OCI-LY7 (cell line): Measurements from ENCODE around the gene PRKN. TPM values are rescaled to one million over a fixed set of nuclear protein-coding genes. Genes with fewer than 3 reads are reported as not detected.

Experiments
- BruUV-seq: library from RNA; stranded (reverse); fragments of 400-500 nt; replicated peaks from 2 replicates; lab custom pipeline; 2021; lab: Mats Ljungman, UMichigan
- CTCF ChIA-PET: fragments of 300-600 bp; sonication (Branson Sonifier 250); formaldehyde crosslinking; loops from one replicate; lab custom pipeline; 2022; ENCODE audit warnings: antibody characterized with exemption; ENCODE audit not compliant: unreplicated experiment; lab: Charles Lee
- POLR2A ChIA-PET: fragments of 300-600 bp; sonication (Branson Sonifier 250); formaldehyde crosslinking; loops from one replicate; lab custom pipeline; 2022; ENCODE audit warnings: antibody characterized with exemption; lab: Charles Lee
- DNase-seq: peaks from one replicate; pipeline ENCODE4 v3.0.0-alpha.2; 2015; ENCODE audit warnings: low spot score
- H2AFZ ChIP-seq: fragments of 200-600 bp; sonication (generic), shearing (Covaris generic); 2 replicates; pipeline ENCODE4 v1.6.1; 2014; ENCODE audit warnings: mild to moderate bottlenecking, antibody characterized with exemption, low read length, moderate library complexity
- H3K27ac ChIP-seq: fragments of 200-600 bp; sonication (generic); 2 replicates; pipeline ENCODE4 v1.5.1; 2014; ENCODE audit warnings: mixed run types, low read depth, mild to moderate bottlenecking, moderate library complexity, low read length, inconsistent platforms; ENCODE audit not compliant: poor library complexity, severe bottlenecking
- H3K36me3 ChIP-seq: fragments of 200-600 bp; sonication (generic); 2 replicates; pipeline ENCODE4 v1.6.1; 2014; ENCODE audit warnings: mild to moderate bottlenecking, antibody characterized with exemption, low read length, moderate library complexity, mixed read lengths; ENCODE audit not compliant: insufficient read depth
- H3K4me1 ChIP-seq: fragments of 200-600 bp; sonication (generic); 2 replicates; pipeline ENCODE4 v1.5.1; 2014; ENCODE audit warnings: mild to moderate bottlenecking, low read length; ENCODE audit not compliant: insufficient read depth, poor library complexity, severe bottlenecking
- H3K4me2 ChIP-seq: fragments of 200-600 bp; sonication (generic); 2 replicates; pipeline ENCODE4 v1.6.1; 2014; ENCODE audit warnings: mild to moderate bottlenecking, low read length
- H3K4me3 ChIP-seq: fragments of 200-600 bp; sonication (generic); 2 replicates; pipeline ENCODE4 v1.5.1; 2014; ENCODE audit warnings: mild to moderate bottlenecking, low read depth, low read length; ENCODE audit not compliant: poor library complexity, severe bottlenecking
- H3K79me2 ChIP-seq: fragments of 200-600 bp; sonication (generic); 2 replicates; pipeline ENCODE4 v1.6.1; 2016; ENCODE audit warnings: low read depth, mild to moderate bottlenecking, low read length, moderate library complexity, mixed read lengths; ENCODE audit not compliant: insufficient read depth
- H3K9me2 ChIP-seq: fragments of 200-600 bp; sonication (generic); 2 replicates; pipeline ENCODE4 v1.6.1; 2016; ENCODE audit warnings: mild to moderate bottlenecking, low read length, mixed read lengths; ENCODE audit not compliant: insufficient read depth
- H3K9me3 ChIP-seq: fragments of 200-600 bp; sonication (generic); 2 replicates; pipeline ENCODE4 v1.6.1; 2014; ENCODE audit warnings: mild to moderate bottlenecking, mixed run types, low read length, mixed read lengths
- H4K20me1 ChIP-seq: fragments of 200-600 bp; sonication (generic); 2 replicates; pipeline ENCODE4 v1.6.1; 2014; ENCODE audit warnings: mild to moderate bottlenecking, antibody characterized with exemption, low read length, moderate library complexity, mixed read lengths; ENCODE audit not compliant: insufficient read depth
- CTCF ChIP-seq: fragments of 200-600 bp; sonication (generic); conservative IDR thresholded peaks from 2 replicates; pipeline ENCODE4 v1.5.1; 2014; ENCODE audit warnings: mild to moderate bottlenecking, antibody characterized with exemption, low read length, moderate library complexity, mixed read lengths
- EZH2phosphoT487 ChIP-seq: fragments of 200-600 bp; sonication (generic); IDR thresholded peaks from 2 replicates; pipeline ENCODE4 v1.6.1; 2018; ENCODE audit warnings: low read depth, borderline replicate concordance, mild to moderate bottlenecking, mixed run types, antibody characterized with exemption, low read length, moderate library complexity, mixed read lengths
- intact Hi-C: fragments of 100-400 bp; cut with micrococcal nuclease; formaldehyde crosslinking; loops from one replicate; pipeline ENCODE4 v1.10.0; 2022; ENCODE audit not compliant: unreplicated experiment
- total RNA-seq, 2 experiments: library from RNA; depleted of rRNA in 1 of 2; stranded (reverse); fragments of >200 nt in 1 of 2; shearing (Covaris generic) in 1 of 2; gene quantifications; 2 replicates each; pipeline ENCODE4 v1.2.3, GENCODE V29; 2014 to 2022

PRKN gene
- total RNA-seq, 2 experiments from 2014 or later, result 1.3 to 2.0 TPM

- CTCF ChIA-PET, result no interaction called here
- no TSS peak for BruUV-seq
- Histone ChIP-seq H3K79me2 (no peaks in the 10 kb centered on the region), H3K4me2 (no peak overlapping the region), H3K4me3 (no peak overlapping the region), H3K36me3 (no peaks in the 10 kb centered on the region), H3K27ac (no peak overlapping the region), H3K4me1 (peaks cover 19% of the 10 kb centered on the region), H4K20me1 (no peaks in the 10 kb centered on the region), H2AFZ (no peak overlapping the region), H3K9me2 (no peaks in the 10 kb centered on the region), H3K9me3 (no peaks in the 10 kb centered on the region)
- intact Hi-C loops, result no loop called here
- POLR2A ChIA-PET, result interaction anchor here (0.7 kb wide), 1 partner anchor 367 kb away, joined by 4 read pairs; no protein-coding TSS in a partner anchor
- no peak for TF ChIP-seq EZH2phosphoT487
- no peak for TF ChIP-seq CTCF
- peak; percentile 49 for DNase-seq
Measured at GRCh38 chr6:162488444-162488843, 239.1 kb downstream of the PRKN start.

- H3K36me3 ChIP-seq, result no peaks in the 10 kb centered on the region
- no peaks in the 10 kb centered on the region for H3K79me2 ChIP-seq
- CTCF ChIA-PET, result no interaction called here
- intact Hi-C loops, result no loop called here
- no peak for TF ChIP-seq CTCF
- no peak for TF ChIP-seq EZH2phosphoT487
- no peaks in the 10 kb centered on the region for H4K20me1 ChIP-seq
- no peaks in the 10 kb centered on the region for H3K9me3 ChIP-seq
- no peak overlapping the region for H3K27ac ChIP-seq
- POLR2A ChIA-PET, result no interaction called here
- H3K9me2 ChIP-seq, result no peaks in the 10 kb centered on the region
- no peak overlapping the region for H3K4me2 ChIP-seq
- peak overlapping the region; percentile 43; the same call in 1 of the 2 replicates for H2AFZ ChIP-seq
- H3K4me1 ChIP-seq, result peaks cover 19% of the 10 kb centered on the region
- DNase-seq, result peak; percentile 6
- H3K4me3 ChIP-seq, result no peak overlapping the region
- no TSS peak for BruUV-seq
Measured at GRCh38 chr6:162485464-162485863, 242.1 kb downstream of the PRKN start.

- CTCF ChIA-PET, result no interaction called here
- Histone ChIP-seq H3K4me1 (peaks cover 37% of the 10 kb centered on the region), H3K36me3 (no peaks in the 10 kb centered on the region), H3K4me3 (no peak overlapping the region), H3K4me2 (no peak overlapping the region), H3K9me2 (no peaks in the 10 kb centered on the region), H2AFZ (no peak overlapping the region), H3K79me2 (no peaks in the 10 kb centered on the region), H3K9me3 (no peaks in the 10 kb centered on the region), H3K27ac (no peak overlapping the region), H4K20me1 (no peaks in the 10 kb centered on the region)
- DNase-seq, result no peak
- TF ChIP-seq CTCF (no peak), EZH2phosphoT487 (no peak)
- intact Hi-C loops, result no loop called here
- POLR2A ChIA-PET, result interaction anchor here (0.6 kb wide), 1 partner anchor 726 kb away, joined by 5 read pairs; no protein-coding TSS in a partner anchor
- BruUV-seq, result no TSS peak
Measured at GRCh38 chr6:162481938-162482337, 245.6 kb downstream of the PRKN start.
